ENCODE results near the gene SLC5A4.
"Not testable (repeated sequence)": the region's sequence is repeated elsewhere in the genome, so short reads cannot be mapped to it uniquely, and the experiment has no call there.

Gene SLC5A4

DNA sequence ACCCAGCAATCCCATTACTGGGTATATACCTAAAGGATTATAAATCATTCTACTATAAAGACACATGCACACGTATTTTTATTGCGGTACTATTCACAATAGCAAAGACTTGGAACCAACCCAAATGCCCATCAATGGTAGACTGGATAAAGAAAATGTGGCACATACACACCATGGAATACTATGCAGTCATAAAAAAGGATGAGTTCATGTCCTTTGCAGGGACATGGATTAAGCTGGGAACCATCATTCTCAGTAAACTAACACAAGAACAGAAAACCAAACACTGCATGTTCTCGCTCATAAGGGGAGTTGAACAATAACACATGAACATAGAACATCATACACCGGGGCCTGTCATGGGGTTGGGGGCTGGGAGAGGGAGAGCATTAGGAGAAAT lies 8.5 kb upstream of the SLC5A4 start:
- H3K9me3 ChIP-seq (ENCODE audit: control insufficient read depth in 2 of 2, low read length in 2 of 2) = not testable (repeated sequence)

GRCh38 chr22:32261306-32261705 lies 6.2 kb upstream of the SLC5A4 start:
- Histone ChIP-seq H3K9ac (ENCODE audit: low read length in 2 of 2) (no peak overlapping the region), H3K27ac (ENCODE audit: low read length) (no peak overlapping the region), H3K9me3 (ENCODE audit: control insufficient read depth in 2 of 2, low read length in 2 of 2) (no peaks in the 10 kb centered on the region), H3K4me3 (ENCODE audit: low read length in 2 of 2) (no peak overlapping the region), H3K36me3 (ENCODE audit: control insufficient read depth in 2 of 2, insufficient read depth in 2 of 2, low read length in 2 of 2) (no peaks in the 10 kb centered on the region), H3K4me1 (ENCODE audit: control insufficient read depth, insufficient read depth, low read length) (no peaks in the 10 kb centered on the region), H3K27me3 (ENCODE audit: control insufficient read depth in 1 of 2, insufficient read depth in 2 of 2, low read length in 2 of 2) (peaks cover 0 to 5% of the 10 kb centered on the region in 2 donors)

More for the DNA sequence above, 8.5 kb upstream of the SLC5A4 start:
- not testable (repeated sequence) for H3K4me1 ChIP-seq (ENCODE audit: control insufficient read depth, insufficient read depth, low read length); H3K27ac ChIP-seq (ENCODE audit: low read length); H3K4me3 ChIP-seq (ENCODE audit: low read length in 2 of 2); H3K27me3 ChIP-seq (ENCODE audit: control insufficient read depth in 1 of 2, insufficient read depth in 2 of 2, low read length in 2 of 2); H3K9ac ChIP-seq (ENCODE audit: low read length in 2 of 2); H3K36me3 ChIP-seq (ENCODE audit: control insufficient read depth in 2 of 2, insufficient read depth in 2 of 2, low read length in 2 of 2)

- Histone ChIP-seq H3K9ac (ENCODE audit: low read length in 2 of 2) (no peak overlapping the region), H3K4me1 (ENCODE audit: control insufficient read depth, insufficient read depth, low read length) (no peaks in the 10 kb centered on the region), H3K27ac (ENCODE audit: low read length) (no peak overlapping the region), H3K4me3 (ENCODE audit: low read length in 2 of 2) (no peak overlapping the region), H3K9me3 (ENCODE audit: control insufficient read depth in 2 of 2, low read length in 2 of 2) (no peaks in the 10 kb centered on the region), H3K27me3 (ENCODE audit: control insufficient read depth in 1 of 2, insufficient read depth in 2 of 2, low read length in 2 of 2) (peaks cover 3 to 5% of the 10 kb centered on the region in 2 donors), H3K36me3 (ENCODE audit: control insufficient read depth in 2 of 2, insufficient read depth in 2 of 2, low read length in 2 of 2) (no peaks in the 10 kb centered on the region)
Observed at GRCh38 chr22:32258791-32259190, 3.6 kb upstream of the SLC5A4 start.

DNA sequence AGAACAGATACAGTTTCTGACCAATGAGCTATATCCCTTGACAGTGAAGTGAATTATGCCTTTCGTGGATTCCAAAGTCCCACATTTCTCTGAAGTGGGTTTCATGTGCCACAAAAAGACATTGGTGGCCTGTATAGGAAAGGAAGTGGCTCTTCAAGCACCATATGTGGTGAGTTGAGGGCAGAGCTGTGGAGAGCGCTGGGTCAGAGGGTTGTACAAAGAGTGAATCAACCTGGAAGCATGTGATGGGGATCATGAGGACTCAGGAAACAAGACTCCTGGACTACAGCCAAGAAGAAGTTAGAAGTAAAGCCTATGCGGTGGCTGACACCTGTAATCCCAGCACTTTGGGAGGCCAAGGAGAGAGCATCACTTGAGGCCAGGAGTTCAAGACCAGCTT lies 579 bp upstream of the SLC5A4 start:
- H3K4me3 ChIP-seq (ENCODE audit: low read length in 2 of 2) = no peak overlapping the region
- H3K36me3 ChIP-seq (ENCODE audit: control insufficient read depth in 2 of 2, insufficient read depth in 2 of 2, low read length in 2 of 2) = no peaks in the 10 kb centered on the region
- no peaks in the 10 kb centered on the region for H3K4me1 ChIP-seq (ENCODE audit: control insufficient read depth, insufficient read depth, low read length)
- no peak overlapping the region for H3K9ac ChIP-seq (ENCODE audit: low read length in 2 of 2)
- peaks cover 0 to 3% of the 10 kb centered on the region in 2 donors for H3K27me3 ChIP-seq (ENCODE audit: control insufficient read depth in 1 of 2, insufficient read depth in 2 of 2, low read length in 2 of 2)
- no peaks in the 10 kb centered on the region for H3K9me3 ChIP-seq (ENCODE audit: control insufficient read depth in 2 of 2, low read length in 2 of 2)
- H3K27ac ChIP-seq (ENCODE audit: low read length) = no peak overlapping the region

GRCh38 chr22:32249231-32249630 lies 5.9 kb downstream of the SLC5A4 start:
- no peak overlapping the region for H3K9ac ChIP-seq (ENCODE audit: low read length in 2 of 2)
- H3K36me3 ChIP-seq (ENCODE audit: control insufficient read depth in 2 of 2, insufficient read depth in 2 of 2, low read length in 2 of 2) = no peaks in the 10 kb centered on the region
- H3K27ac ChIP-seq (ENCODE audit: low read length) = no peak overlapping the region
- H3K27me3 ChIP-seq (ENCODE audit: control insufficient read depth in 1 of 2, insufficient read depth in 2 of 2, low read length in 2 of 2) = peaks cover 0 to 6% of the 10 kb centered on the region in 2 donors
- no peaks in the 10 kb centered on the region for H3K4me1 ChIP-seq (ENCODE audit: control insufficient read depth, insufficient read depth, low read length)
- H3K9me3 ChIP-seq (ENCODE audit: control insufficient read depth in 2 of 2, low read length in 2 of 2) = no peaks in the 10 kb centered on the region
- no peak overlapping the region for H3K4me3 ChIP-seq (ENCODE audit: low read length in 2 of 2)

- H3K9ac ChIP-seq (ENCODE audit: low read length in 2 of 2) = no peak overlapping the region
- H3K36me3 ChIP-seq (ENCODE audit: control insufficient read depth in 2 of 2, insufficient read depth in 2 of 2, low read length in 2 of 2) = no peaks in the 10 kb centered on the region
- no peak overlapping the region for H3K27ac ChIP-seq (ENCODE audit: low read length)
- no peak overlapping the region for H3K4me3 ChIP-seq (ENCODE audit: low read length in 2 of 2)
- H3K27me3 ChIP-seq (ENCODE audit: control insufficient read depth in 1 of 2, insufficient read depth in 2 of 2, low read length in 2 of 2) = peaks cover 0 to 6% of the 10 kb centered on the region in 2 donors
- no peaks in the 10 kb centered on the region for H3K9me3 ChIP-seq (ENCODE audit: control insufficient read depth in 2 of 2, low read length in 2 of 2)
- no peaks in the 10 kb centered on the region for H3K4me1 ChIP-seq (ENCODE audit: control insufficient read depth, insufficient read depth, low read length)
Observed at GRCh38 chr22:32248276-32248675, 6.9 kb downstream of the SLC5A4 start.

DNA sequence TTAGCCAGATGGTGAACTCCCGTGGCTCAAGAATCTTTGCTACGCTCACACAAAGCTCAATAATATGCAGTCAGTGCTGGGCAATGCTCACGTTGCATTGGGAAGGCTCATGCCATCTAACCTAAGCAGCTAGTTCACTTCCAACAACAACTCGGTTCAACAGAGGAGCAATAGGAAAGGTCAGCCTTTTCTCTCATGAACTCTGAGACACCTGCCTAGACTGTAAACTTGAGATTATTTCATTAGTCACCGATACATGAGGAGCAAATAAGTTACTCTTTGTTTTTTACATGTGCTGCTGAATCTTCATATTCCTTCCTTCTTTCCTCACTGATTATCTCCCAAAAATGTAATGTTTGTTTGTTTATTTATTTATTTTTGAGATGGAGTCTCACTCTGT lies 9.0 kb downstream of the SLC5A4 start:
- Histone ChIP-seq H3K9me3 (ENCODE audit: control insufficient read depth in 2 of 2, low read length in 2 of 2) (no peaks in the 10 kb centered on the region), H3K36me3 (ENCODE audit: control insufficient read depth in 2 of 2, insufficient read depth in 2 of 2, low read length in 2 of 2) (no peaks in the 10 kb centered on the region), H3K27me3 (ENCODE audit: control insufficient read depth in 1 of 2, insufficient read depth in 2 of 2, low read length in 2 of 2) (peaks cover 0 to 6% of the 10 kb centered on the region in 2 donors), H3K4me3 (ENCODE audit: low read length in 2 of 2) (no peak overlapping the region), H3K9ac (ENCODE audit: low read length in 2 of 2) (no peak overlapping the region), H3K4me1 (ENCODE audit: control insufficient read depth, insufficient read depth, low read length) (no peaks in the 10 kb centered on the region), H3K27ac (ENCODE audit: low read length) (no peak overlapping the region)

DNA sequence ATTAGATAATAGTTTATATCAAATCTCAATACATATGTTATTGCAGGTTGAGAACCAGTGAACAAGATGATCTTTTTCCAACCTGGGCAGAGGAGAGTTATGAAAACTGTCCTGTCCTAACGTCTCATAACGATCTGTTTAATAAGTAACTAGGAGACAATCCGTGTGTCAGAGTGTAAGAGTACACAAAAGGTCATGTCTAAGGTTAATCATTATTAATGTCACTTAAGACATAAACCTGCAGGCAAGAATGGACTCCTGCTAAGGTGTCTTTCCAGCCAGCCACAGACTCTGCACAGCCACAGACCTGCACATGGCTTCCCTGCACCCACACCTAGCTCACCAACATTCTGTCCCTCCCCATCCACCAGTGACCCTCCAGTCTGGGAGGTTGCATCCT lies 10.1 kb downstream of the SLC5A4 start:
- no peak overlapping the region for H3K4me3 ChIP-seq (ENCODE audit: low read length in 2 of 2)
- H3K9ac ChIP-seq (ENCODE audit: low read length in 2 of 2) = no peak overlapping the region
- no peaks in the 10 kb centered on the region for H3K4me1 ChIP-seq (ENCODE audit: control insufficient read depth, insufficient read depth, low read length)
- H3K27me3 ChIP-seq (ENCODE audit: control insufficient read depth in 1 of 2, insufficient read depth in 2 of 2, low read length in 2 of 2) = peaks cover 0 to 6% of the 10 kb centered on the region in 2 donors
- no peaks in the 10 kb centered on the region for H3K36me3 ChIP-seq (ENCODE audit: control insufficient read depth in 2 of 2, insufficient read depth in 2 of 2, low read length in 2 of 2)
- H3K27ac ChIP-seq (ENCODE audit: low read length) = no peak overlapping the region
- no peaks in the 10 kb centered on the region for H3K9me3 ChIP-seq (ENCODE audit: control insufficient read depth in 2 of 2, low read length in 2 of 2)

- H3K4me3 ChIP-seq (ENCODE audit: low read length in 2 of 2) = no peak overlapping the region
- no peak overlapping the region for H3K27ac ChIP-seq (ENCODE audit: low read length)
- no peaks in the 10 kb centered on the region for H3K9me3 ChIP-seq (ENCODE audit: control insufficient read depth in 2 of 2, low read length in 2 of 2)
- H3K4me1 ChIP-seq (ENCODE audit: control insufficient read depth, insufficient read depth, low read length) = no peaks in the 10 kb centered on the region
- no peak overlapping the region for H3K9ac ChIP-seq (ENCODE audit: low read length in 2 of 2)
- no peaks in the 10 kb centered on the region for H3K36me3 ChIP-seq (ENCODE audit: control insufficient read depth in 2 of 2, insufficient read depth in 2 of 2, low read length in 2 of 2)
- H3K27me3 ChIP-seq (ENCODE audit: control insufficient read depth in 1 of 2, insufficient read depth in 2 of 2, low read length in 2 of 2) = peaks cover 0 to 6% of the 10 kb centered on the region in 2 donors
Observed at GRCh38 chr22:32244547-32244946, 10.6 kb downstream of the SLC5A4 start.

GRCh38 chr22:32240461-32240860 lies 14.7 kb downstream of the SLC5A4 start:
- Histone ChIP-seq H3K4me1 (ENCODE audit: control insufficient read depth, insufficient read depth, low read length) (no peaks in the 10 kb centered on the region), H3K27ac (ENCODE audit: low read length) (no peak overlapping the region), H3K36me3 (ENCODE audit: control insufficient read depth in 2 of 2, insufficient read depth in 2 of 2, low read length in 2 of 2) (no peaks in the 10 kb centered on the region), H3K9me3 (ENCODE audit: control insufficient read depth in 2 of 2, low read length in 2 of 2) (no peaks in the 10 kb centered on the region), H3K9ac (ENCODE audit: low read length in 2 of 2) (no peak overlapping the region), H3K4me3 (ENCODE audit: low read length in 2 of 2) (no peak overlapping the region), H3K27me3 (ENCODE audit: control insufficient read depth in 1 of 2, insufficient read depth in 2 of 2, low read length in 2 of 2) (peaks cover 0 to 8% of the 10 kb centered on the region in 2 donors)

GRCh38 chr22:32237906-32238305 lies 17.2 kb downstream of the SLC5A4 start:
- Histone ChIP-seq H3K27ac (ENCODE audit: low read length) (no peak overlapping the region), H3K9ac (ENCODE audit: low read length in 2 of 2) (no peak overlapping the region), H3K36me3 (ENCODE audit: control insufficient read depth in 2 of 2, insufficient read depth in 2 of 2, low read length in 2 of 2) (no peaks in the 10 kb centered on the region), H3K27me3 (ENCODE audit: control insufficient read depth in 1 of 2, insufficient read depth in 2 of 2, low read length in 2 of 2) (peaks cover 0 to 8% of the 10 kb centered on the region in 2 donors), H3K4me1 (ENCODE audit: control insufficient read depth, insufficient read depth, low read length) (no peaks in the 10 kb centered on the region), H3K9me3 (ENCODE audit: control insufficient read depth in 2 of 2, low read length in 2 of 2) (no peaks in the 10 kb centered on the region), H3K4me3 (ENCODE audit: low read length in 2 of 2) (no peak overlapping the region)
